Measurements from ENCODE around the gene LRFN2. TPM values are rescaled to one million over a fixed set of nuclear protein-coding genes. Genes with fewer than 3 reads are reported as not detected.

LRFN2 gene
- total and polyA plus RNA-seq, 2 experiments from 2014 or later: 0.29 to 2.5 TPM

DNA sequence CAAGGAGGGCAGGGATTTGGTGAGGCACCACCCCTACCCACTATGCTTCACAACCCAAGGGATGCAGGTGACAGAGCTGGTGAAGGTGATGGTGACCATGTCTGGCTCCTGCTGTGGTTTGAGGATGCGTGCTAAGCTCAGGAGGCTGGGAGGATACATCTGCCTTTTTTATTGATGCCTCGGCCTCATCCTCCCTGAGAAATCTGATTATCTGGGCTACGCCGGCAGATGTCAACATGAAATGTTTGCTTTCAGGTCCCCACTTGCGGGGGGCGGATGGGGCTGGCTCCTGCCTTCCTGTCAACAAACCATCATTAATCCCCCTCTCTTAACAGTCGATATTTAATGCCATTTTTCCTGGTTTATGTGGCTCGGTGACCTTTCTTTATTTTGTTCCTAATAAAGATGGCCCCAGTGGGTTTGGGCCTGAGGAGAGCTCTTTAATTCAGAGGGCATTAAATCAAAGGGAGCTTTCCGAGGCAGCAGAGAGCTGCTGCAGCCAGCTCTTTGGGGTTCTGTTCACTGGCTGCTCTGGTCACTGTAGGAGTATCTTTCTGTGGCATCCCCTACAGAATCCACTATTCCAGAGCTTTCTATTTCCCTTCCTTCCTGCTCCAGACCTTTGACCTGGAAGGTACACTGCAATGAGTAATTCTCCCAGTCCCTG lies 33.5 kb upstream of the LRFN2 start:
- H3K4me1 ChIP-seq (ENCODE audit: insufficient read depth): no peaks in the 10 kb centered on the region
- Mint-ChIP-seq H3K36me3 (ENCODE audit: low read depth) (no peaks in the 10 kb centered on the region), H3K4me1 (no peaks in the 10 kb centered on the region), H3K27ac (no peak overlapping the region), H3K27me3 (ENCODE audit: insufficient read depth, low read depth, poor library complexity) (no peaks in the 10 kb centered on the region), H3K4me3 (no peak overlapping the region), H3K9me3 (peaks cover 2% of the 10 kb centered on the region)
- H2AFZ ChIP-seq: no peak overlapping the region
- TF ChIP-seq JUNB (IDR thresholded peaks at IDR 0.05; ENCODE audit: unreplicated experiment): no peak
- TF ChIP-seq, protein P1, sequence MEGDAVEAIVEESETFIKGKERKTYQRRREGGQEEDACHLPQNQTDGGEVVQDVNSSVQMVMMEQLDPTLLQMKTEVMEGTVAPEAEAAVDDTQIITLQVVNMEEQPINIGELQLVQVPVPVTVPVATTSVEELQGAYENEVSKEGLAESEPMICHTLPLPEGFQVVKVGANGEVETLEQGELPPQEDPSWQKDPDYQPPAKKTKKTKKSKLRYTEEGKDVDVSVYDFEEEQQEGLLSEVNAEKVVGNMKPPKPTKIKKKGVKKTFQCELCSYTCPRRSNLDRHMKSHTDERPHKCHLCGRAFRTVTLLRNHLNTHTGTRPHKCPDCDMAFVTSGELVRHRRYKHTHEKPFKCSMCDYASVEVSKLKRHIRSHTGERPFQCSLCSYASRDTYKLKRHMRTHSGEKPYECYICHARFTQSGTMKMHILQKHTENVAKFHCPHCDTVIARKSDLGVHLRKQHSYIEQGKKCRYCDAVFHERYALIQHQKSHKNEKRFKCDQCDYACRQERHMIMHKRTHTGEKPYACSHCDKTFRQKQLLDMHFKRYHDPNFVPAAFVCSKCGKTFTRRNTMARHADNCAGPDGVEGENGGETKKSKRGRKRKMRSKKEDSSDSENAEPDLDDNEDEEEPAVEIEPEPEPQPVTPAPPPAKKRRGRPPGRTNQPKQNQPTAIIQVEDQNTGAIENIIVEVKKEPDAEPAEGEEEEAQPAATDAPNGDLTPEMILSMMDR (conservative IDR thresholded peaks at IDR 0.05; ENCODE audit: low read depth in 2 of 2): no peak
- TF ChIP-seq, protein P2, sequence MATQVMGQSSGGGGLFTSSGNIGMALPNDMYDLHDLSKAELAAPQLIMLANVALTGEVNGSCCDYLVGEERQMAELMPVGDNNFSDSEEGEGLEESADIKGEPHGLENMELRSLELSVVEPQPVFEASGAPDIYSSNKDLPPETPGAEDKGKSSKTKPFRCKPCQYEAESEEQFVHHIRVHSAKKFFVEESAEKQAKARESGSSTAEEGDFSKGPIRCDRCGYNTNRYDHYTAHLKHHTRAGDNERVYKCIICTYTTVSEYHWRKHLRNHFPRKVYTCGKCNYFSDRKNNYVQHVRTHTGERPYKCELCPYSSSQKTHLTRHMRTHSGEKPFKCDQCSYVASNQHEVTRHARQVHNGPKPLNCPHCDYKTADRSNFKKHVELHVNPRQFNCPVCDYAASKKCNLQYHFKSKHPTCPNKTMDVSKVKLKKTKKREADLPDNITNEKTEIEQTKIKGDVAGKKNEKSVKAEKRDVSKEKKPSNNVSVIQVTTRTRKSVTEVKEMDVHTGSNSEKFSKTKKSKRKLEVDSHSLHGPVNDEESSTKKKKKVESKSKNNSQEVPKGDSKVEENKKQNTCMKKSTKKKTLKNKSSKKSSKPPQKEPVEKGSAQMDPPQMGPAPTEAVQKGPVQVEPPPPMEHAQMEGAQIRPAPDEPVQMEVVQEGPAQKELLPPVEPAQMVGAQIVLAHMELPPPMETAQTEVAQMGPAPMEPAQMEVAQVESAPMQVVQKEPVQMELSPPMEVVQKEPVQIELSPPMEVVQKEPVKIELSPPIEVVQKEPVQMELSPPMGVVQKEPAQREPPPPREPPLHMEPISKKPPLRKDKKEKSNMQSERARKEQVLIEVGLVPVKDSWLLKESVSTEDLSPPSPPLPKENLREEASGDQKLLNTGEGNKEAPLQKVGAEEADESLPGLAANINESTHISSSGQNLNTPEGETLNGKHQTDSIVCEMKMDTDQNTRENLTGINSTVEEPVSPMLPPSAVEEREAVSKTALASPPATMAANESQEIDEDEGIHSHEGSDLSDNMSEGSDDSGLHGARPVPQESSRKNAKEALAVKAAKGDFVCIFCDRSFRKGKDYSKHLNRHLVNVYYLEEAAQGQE (IDR thresholded peaks at IDR 0.05; ENCODE audit: unreplicated experiment): no peak
- no peak for TF ChIP-seq CREB1 (CRISPR knock-in tag; IDR thresholded peaks at IDR 0.05; ENCODE audit: low read depth)
- no peak for TF ChIP-seq EZH2 (IDR thresholded peaks at IDR 0.05; ENCODE audit: low read depth, unreplicated experiment)
- TF ChIP-seq EZH2phosphoT487 (IDR thresholded peaks at IDR 0.05; ENCODE audit: unreplicated experiment): no peak
- no peak for TF ChIP-seq ZNF331 (CRISPR knock-in tag; IDR thresholded peaks at IDR 0.05; ENCODE audit: low read depth)
- no peak for TF ChIP-seq ZNF114 (CRISPR knock-in tag; IDR thresholded peaks at IDR 0.05)
- TF ChIP-seq ETS1 (IDR thresholded peaks at IDR 0.05): no peak
- TF ChIP-seq STAT1 (IDR thresholded peaks at IDR 0.05; ENCODE audit: unreplicated experiment): no peak
- TF ChIP-seq NANOG (IDR thresholded peaks at IDR 0.05; ENCODE audit: borderline replicate concordance): no peak
- TF ChIP-seq, protein P3, sequence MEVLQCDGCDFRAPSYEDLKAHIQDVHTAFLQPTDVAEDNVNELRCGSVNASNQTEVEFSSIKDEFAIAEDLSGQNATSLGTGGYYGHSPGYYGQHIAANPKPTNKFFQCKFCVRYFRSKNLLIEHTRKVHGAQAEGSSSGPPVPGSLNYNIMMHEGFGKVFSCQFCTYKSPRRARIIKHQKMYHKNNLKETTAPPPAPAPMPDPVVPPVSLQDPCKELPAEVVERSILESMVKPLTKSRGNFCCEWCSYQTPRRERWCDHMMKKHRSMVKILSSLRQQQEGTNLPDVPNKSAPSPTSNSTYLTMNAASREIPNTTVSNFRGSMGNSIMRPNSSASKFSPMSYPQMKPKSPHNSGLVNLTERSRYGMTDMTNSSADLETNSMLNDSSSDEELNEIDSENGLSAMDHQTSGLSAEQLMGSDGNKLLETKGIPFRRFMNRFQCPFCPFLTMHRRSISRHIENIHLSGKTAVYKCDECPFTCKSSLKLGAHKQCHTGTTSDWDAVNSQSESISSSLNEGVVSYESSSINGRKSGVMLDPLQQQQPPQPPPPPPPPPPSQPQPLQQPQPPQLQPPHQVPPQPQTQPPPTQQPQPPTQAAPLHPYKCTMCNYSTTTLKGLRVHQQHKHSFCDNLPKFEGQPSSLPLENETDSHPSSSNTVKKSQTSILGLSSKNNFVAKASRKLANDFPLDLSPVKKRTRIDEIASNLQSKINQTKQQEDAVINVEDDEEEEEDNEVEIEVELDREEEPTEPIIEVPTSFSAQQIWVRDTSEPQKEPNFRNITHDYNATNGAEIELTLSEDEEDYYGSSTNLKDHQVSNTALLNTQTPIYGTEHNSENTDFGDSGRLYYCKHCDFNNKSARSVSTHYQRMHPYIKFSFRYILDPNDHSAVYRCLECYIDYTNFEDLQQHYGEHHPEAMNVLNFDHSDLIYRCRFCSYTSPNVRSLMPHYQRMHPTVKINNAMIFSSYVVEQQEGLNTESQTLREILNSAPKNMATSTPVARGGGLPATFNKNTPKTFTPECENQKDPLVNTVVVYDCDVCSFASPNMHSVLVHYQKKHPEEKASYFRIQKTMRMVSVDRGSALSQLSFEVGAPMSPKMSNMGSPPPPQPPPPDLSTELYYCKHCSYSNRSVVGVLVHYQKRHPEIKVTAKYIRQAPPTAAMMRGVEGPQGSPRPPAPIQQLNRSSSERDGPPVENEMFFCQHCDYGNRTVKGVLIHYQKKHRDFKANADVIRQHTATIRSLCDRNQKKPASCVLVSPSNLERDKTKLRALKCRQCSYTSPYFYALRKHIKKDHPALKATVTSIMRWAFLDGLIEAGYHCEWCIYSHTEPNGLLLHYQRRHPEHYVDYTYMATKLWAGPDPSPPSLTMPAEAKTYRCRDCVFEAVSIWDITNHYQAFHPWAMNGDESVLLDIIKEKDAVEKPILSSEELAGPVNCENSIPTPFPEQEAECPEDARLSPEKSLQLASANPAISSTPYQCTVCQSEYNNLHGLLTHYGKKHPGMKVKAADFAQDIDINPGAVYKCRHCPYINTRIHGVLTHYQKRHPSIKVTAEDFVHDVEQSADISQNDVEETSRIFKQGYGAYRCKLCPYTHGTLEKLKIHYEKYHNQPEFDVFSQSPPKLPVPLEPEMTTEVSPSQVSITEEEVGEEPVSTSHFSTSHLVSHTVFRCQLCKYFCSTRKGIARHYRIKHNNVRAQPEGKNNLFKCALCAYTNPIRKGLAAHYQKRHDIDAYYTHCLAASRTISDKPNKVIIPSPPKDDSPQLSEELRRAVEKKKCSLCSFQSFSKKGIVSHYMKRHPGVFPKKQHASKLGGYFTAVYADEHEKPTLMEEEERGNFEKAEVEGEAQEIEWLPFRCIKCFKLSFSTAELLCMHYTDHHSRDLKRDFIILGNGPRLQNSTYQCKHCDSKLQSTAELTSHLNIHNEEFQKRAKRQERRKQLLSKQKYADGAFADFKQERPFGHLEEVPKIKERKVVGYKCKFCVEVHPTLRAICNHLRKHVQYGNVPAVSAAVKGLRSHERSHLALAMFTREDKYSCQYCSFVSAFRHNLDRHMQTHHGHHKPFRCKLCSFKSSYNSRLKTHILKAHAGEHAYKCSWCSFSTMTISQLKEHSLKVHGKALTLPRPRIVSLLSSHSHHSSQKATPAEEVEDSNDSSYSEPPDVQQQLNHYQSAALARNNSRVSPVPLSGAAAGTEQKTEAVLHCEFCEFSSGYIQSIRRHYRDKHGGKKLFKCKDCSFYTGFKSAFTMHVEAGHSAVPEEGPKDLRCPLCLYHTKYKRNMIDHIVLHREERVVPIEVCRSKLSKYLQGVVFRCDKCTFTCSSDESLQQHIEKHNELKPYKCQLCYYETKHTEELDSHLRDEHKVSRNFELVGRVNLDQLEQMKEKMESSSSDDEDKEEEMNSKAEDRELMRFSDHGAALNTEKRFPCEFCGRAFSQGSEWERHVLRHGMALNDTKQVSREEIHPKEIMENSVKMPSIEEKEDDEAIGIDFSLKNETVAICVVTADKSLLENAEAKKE (CRISPR knock-in tag; IDR thresholded peaks at IDR 0.05): no peak
- no peak for TF ChIP-seq POLR2AphosphoS5 (IDR thresholded peaks at IDR 0.05; ENCODE audit: low read depth)
- H3F3A ChIP-seq (replicated peaks; ENCODE audit: low read depth): no peaks in the 10 kb centered on the region
- H3K9me2 ChIP-seq (ENCODE audit: insufficient read depth): no peaks in the 10 kb centered on the region; the same call in 1 of the 2 replicates
- no peak overlapping the region for H3K4me3 ChIP-seq
- no peak overlapping the region for H3K4me2 ChIP-seq
- H3K79me2 ChIP-seq (replicated peaks; ENCODE audit: insufficient read depth): no peaks in the 10 kb centered on the region
- DNase-seq (ENCODE audit: low spot score) (no peak), ATAC-seq (no peak)
- no peak overlapping the region for H3K27ac ChIP-seq (ENCODE audit: low read depth)
- no peaks in the 10 kb centered on the region for H4K20me1 ChIP-seq (replicated peaks; ENCODE audit: insufficient read depth)
- no peaks in the 10 kb centered on the region for H3K36me3 ChIP-seq (ENCODE audit: insufficient read depth)
- H3K27me3 ChIP-seq (ENCODE audit: insufficient read depth): no peaks in the 10 kb centered on the region

All from GM23338 (cell line).